ENCODE measurements around the gene ANKS1B. TPM values are rescaled to one million over a fixed set of nuclear protein-coding genes. Genes with fewer than 3 reads are reported as not detected.
"Not testable (repeated sequence)": the region's sequence is repeated elsewhere in the genome, so short reads cannot be mapped to it uniquely, and the experiment has no call there.

Gene ANKS1B
- total RNA-seq, 8 experiments from 2014 or later: 4.4 to 49.1 (median 14.2) TPM

- no peak for ATAC-seq (replicated peaks in 6 of 8)
- H3K27ac ChIP-seq: no peak overlapping the region
- in situ Hi-C loops (cut with MboI; ENCODE audit: low pct_unique_long_range_greater_than_20kb in 2 of 9, low sequenced_read_pairs in 9 of 9, unreplicated experiment in 9 of 9): no loop called here
- H3K4me1 ChIP-seq (replicated peaks in 1 of 2): peaks cover 0 to 2% of the 10 kb centered on the region in 2 donors
- 0 to 33% (median 14%) methylated on average over 1 of the region's 1 CpG; no CpG with 5 or more reads in 5 of the 10 experiments for WGBS, 10 experiments
- no peak overlapping the region for H3K4me3 ChIP-seq
Measured at GRCh38 chr12:99330216-99330615, 654.5 kb downstream of the ANKS1B start.

- WGBS, 10 experiments: no CpG with 5 or more reads among the region's 9 CpGs
- H3K4me1 ChIP-seq (replicated peaks in 1 of 2); H3K4me3 ChIP-seq; in situ Hi-C loops (cut with MboI; ENCODE audit: low pct_unique_long_range_greater_than_20kb in 2 of 9, low sequenced_read_pairs in 9 of 9, unreplicated experiment in 9 of 9); ATAC-seq (replicated peaks in 6 of 8); H3K27ac ChIP-seq: not testable (repeated sequence)
Measured at GRCh38 chr12:99321210-99321609, 663.5 kb downstream of the ANKS1B start.

GRCh38 chr12:99311373-99311772 is 673.4 kb downstream of the ANKS1B start:
- WGBS, 10 experiments: 0 to 100% (median 86%) methylated on average over 1 of the region's 1 CpG; no CpG with 5 or more reads in 1 of the 10 experiments
- Histone ChIP-seq H3K27ac (no peak overlapping the region), H3K4me1 (replicated peaks in 1 of 2) (no peaks in the 10 kb centered on the region), H3K4me3 (no peak overlapping the region)
- in situ Hi-C loops (cut with MboI; ENCODE audit: low pct_unique_long_range_greater_than_20kb in 2 of 9, low sequenced_read_pairs in 9 of 9, unreplicated experiment in 9 of 9): no loop called here
- ATAC-seq (replicated peaks in 6 of 8): no peak

- in situ Hi-C loops (cut with MboI; ENCODE audit: low pct_unique_long_range_greater_than_20kb in 2 of 9, low sequenced_read_pairs in 9 of 9, unreplicated experiment in 9 of 9): no loop called here
- H3K27ac ChIP-seq: no peak overlapping the region
- 0 to 100% (median 62%) methylated on average over 1 to 2 of the region's 2 CpGs for WGBS, 10 experiments
- ATAC-seq (replicated peaks in 6 of 8): no peak
- H3K4me1 ChIP-seq (replicated peaks in 1 of 2): no peaks in the 10 kb centered on the region
- H3K4me3 ChIP-seq: no peak overlapping the region
Measured at GRCh38 chr12:99309812-99310211, 674.9 kb downstream of the ANKS1B start.

GRCh38 chr12:99302874-99303273 is 681.9 kb downstream of the ANKS1B start:
- 28 to 100% (median 71%) methylated on average over 2 of the region's 2 CpGs; no CpG with 5 or more reads in 4 of the 10 experiments for WGBS, 10 experiments
- H3K4me3 ChIP-seq: no peak overlapping the region
- H3K4me1 ChIP-seq (replicated peaks in 1 of 2): no peaks in the 10 kb centered on the region
- no peak overlapping the region for H3K27ac ChIP-seq
- ATAC-seq (replicated peaks in 6 of 8): no peak
- in situ Hi-C loops (cut with MboI; ENCODE audit: low pct_unique_long_range_greater_than_20kb in 2 of 9, low sequenced_read_pairs in 9 of 9, unreplicated experiment in 9 of 9): no loop called here

GRCh38 chr12:99287136-99287535 is 697.6 kb downstream of the ANKS1B start:
- in situ Hi-C loops (cut with MboI; ENCODE audit: low pct_unique_long_range_greater_than_20kb in 2 of 9, low sequenced_read_pairs in 9 of 9, unreplicated experiment in 9 of 9): no loop called here
- 0 to 86% (median 63%) methylated on average over 1 of the region's 1 CpG; no CpG with 5 or more reads in 6 of the 10 experiments for WGBS, 10 experiments

GRCh38 chr12:99284161-99284560 is 700.6 kb downstream of the ANKS1B start:
- ATAC-seq (replicated peaks in 6 of 8): no peak
- H3K4me1 ChIP-seq (replicated peaks in 1 of 2): peaks cover 0 to 3% of the 10 kb centered on the region in 2 donors
- H3K27ac ChIP-seq: no peak overlapping the region
- in situ Hi-C loops (cut with MboI; ENCODE audit: low pct_unique_long_range_greater_than_20kb in 2 of 9, low sequenced_read_pairs in 9 of 9, unreplicated experiment in 9 of 9): no loop called here
- WGBS, 10 experiments: 0 to 100% (median 83%) methylated on average over 1 of the region's 1 CpG
- H3K4me3 ChIP-seq: no peak overlapping the region

More at GRCh38 chr12:99287136-99287535, 697.6 kb downstream of the ANKS1B start:
- H3K27ac ChIP-seq: no peak overlapping the region
- no peak for ATAC-seq (replicated peaks in 6 of 8)
- peaks cover 0 to 3% of the 10 kb centered on the region in 2 donors for H3K4me1 ChIP-seq (replicated peaks in 1 of 2)
- no peak overlapping the region for H3K4me3 ChIP-seq

GRCh38 chr12:99282624-99283023 is 702.1 kb downstream of the ANKS1B start:
- peaks cover 0 to 3% of the 10 kb centered on the region in 2 donors for H3K4me1 ChIP-seq (replicated peaks in 1 of 2)
- WGBS, 10 experiments: 8 to 82% (median 41%) methylated on average over 4 to 5 of the region's 5 CpGs
- no peak overlapping the region for H3K27ac ChIP-seq
- ATAC-seq (replicated peaks in 6 of 8): no peak
- no peak overlapping the region for H3K4me3 ChIP-seq
- in situ Hi-C loops (cut with MboI; ENCODE audit: low pct_unique_long_range_greater_than_20kb in 2 of 9, low sequenced_read_pairs in 9 of 9, unreplicated experiment in 9 of 9): no loop called here

GRCh38 chr12:99282086-99282485 is 702.6 kb downstream of the ANKS1B start:
- in situ Hi-C loops (cut with MboI; ENCODE audit: low pct_unique_long_range_greater_than_20kb in 2 of 9, low sequenced_read_pairs in 9 of 9, unreplicated experiment in 9 of 9): no loop called here

GRCh38 chr12:99281277-99281676 is 703.5 kb downstream of the ANKS1B start:
- Histone ChIP-seq H3K4me1 (replicated peaks in 1 of 2) (peaks cover 0 to 3% of the 10 kb centered on the region in 2 donors), H3K4me3 (no peak overlapping the region), H3K27ac (no peak overlapping the region)
- no peak for ATAC-seq (replicated peaks in 6 of 8)
- in situ Hi-C loops (cut with MboI; ENCODE audit: low pct_unique_long_range_greater_than_20kb in 2 of 9, low sequenced_read_pairs in 9 of 9, unreplicated experiment in 9 of 9): no loop called here
- WGBS, 10 experiments: 0 to 100% (median 73%) methylated on average over 2 of the region's 2 CpGs; no CpG with 5 or more reads in 2 of the 10 experiments

More at GRCh38 chr12:99282086-99282485, 702.6 kb downstream of the ANKS1B start:
- no peak overlapping the region for H3K27ac ChIP-seq
- peaks cover 0 to 3% of the 10 kb centered on the region in 2 donors for H3K4me1 ChIP-seq (replicated peaks in 1 of 2)
- H3K4me3 ChIP-seq: no peak overlapping the region
- WGBS, 10 experiments: 0 to 100% (median 78%) methylated on average over 1 of the region's 1 CpG; no CpG with 5 or more reads in 3 of the 10 experiments
- ATAC-seq (replicated peaks in 6 of 8): no peak

GRCh38 chr12:99278899-99279298 is 705.8 kb downstream of the ANKS1B start:
- ATAC-seq (replicated peaks in 6 of 8): no peak

GRCh38 chr12:99277591-99278379 is 707.0 kb downstream of the ANKS1B start:
- WGBS, 10 experiments: 0 to 100% (median 65%) methylated on average over 1 to 5 of the region's 5 CpGs
- no peaks in the 10 kb centered on the region for H3K4me1 ChIP-seq (replicated peaks in 1 of 2)
- in situ Hi-C loops (cut with MboI; ENCODE audit: low pct_unique_long_range_greater_than_20kb in 2 of 9, low sequenced_read_pairs in 9 of 9, unreplicated experiment in 9 of 9): no loop called here
- H3K27ac ChIP-seq: no peak overlapping the region
- H3K4me3 ChIP-seq: no peak overlapping the region
- peak in 5 of 8 experiments; percentile 31 to 64 (median 56) for ATAC-seq (replicated peaks in 6 of 8)

More at GRCh38 chr12:99278899-99279298, 705.8 kb downstream of the ANKS1B start:
- in situ Hi-C loops (cut with MboI; ENCODE audit: low pct_unique_long_range_greater_than_20kb in 2 of 9, low sequenced_read_pairs in 9 of 9, unreplicated experiment in 9 of 9): no loop called here
- no peak overlapping the region for H3K4me3 ChIP-seq
- 7 to 100% (median 68%) methylated on average over 1 to 2 of the region's 2 CpGs for WGBS, 10 experiments
- peaks cover 0 to 3% of the 10 kb centered on the region in 2 donors for H3K4me1 ChIP-seq (replicated peaks in 1 of 2)
- no peak overlapping the region for H3K27ac ChIP-seq

GRCh38 chr12:99271071-99271470 is 713.7 kb downstream of the ANKS1B start:
- ATAC-seq (replicated peaks in 6 of 8): peak in 2 of 8 experiments; percentile 14 to 29
- Histone ChIP-seq H3K27ac (no peak overlapping the region), H3K4me1 (replicated peaks in 1 of 2) (no peaks in the 10 kb centered on the region), H3K4me3 (no peak overlapping the region)
- WGBS, 10 experiments: 10 to 73% (median 65%) methylated on average over 2 to 3 of the region's 3 CpGs
- in situ Hi-C loops (cut with MboI; ENCODE audit: low pct_unique_long_range_greater_than_20kb in 2 of 9, low sequenced_read_pairs in 9 of 9, unreplicated experiment in 9 of 9): no loop called here

GRCh38 chr12:99267038-99267437 is 717.7 kb downstream of the ANKS1B start:
- Histone ChIP-seq H3K4me1 (replicated peaks in 1 of 2) (no peaks in the 10 kb centered on the region), H3K27ac (no peak overlapping the region), H3K4me3 (no peak overlapping the region)
- in situ Hi-C loops (cut with MboI; ENCODE audit: low pct_unique_long_range_greater_than_20kb in 2 of 9, low sequenced_read_pairs in 9 of 9, unreplicated experiment in 9 of 9): no loop called here
- no peak for ATAC-seq (replicated peaks in 6 of 8)

Measured in motor neuron (in vitro differentiated cells).